Fibroblast of lung (primary cell): ENCODE data around the gene RNF128.

Experiments used
- EZH2 ChIP-seq: IDR thresholded peaks from 2 replicates; pipeline ENCODE4 v1.5.1; 2012; ENCODE audit warnings: low read length, control low read depth, mild to moderate bottlenecking; ENCODE audit errors: missing control alignments
- TF ChIP-seq, protein P1 (sequence below), 2 donors: IDR thresholded peaks in 1 of 2; conservative IDR thresholded peaks in 1 of 2; 1 replicate in 1 of 2; 2 replicates in 1 of 2; pipeline ENCODE4 v1.5.1; 2011 to 2012; ENCODE audit warnings: low read length in 2 of 2, control low read depth in 1 of 2, inconsistent platforms in 1 of 2, low read depth in 1 of 2, mild to moderate bottlenecking in 1 of 2

DNA sequence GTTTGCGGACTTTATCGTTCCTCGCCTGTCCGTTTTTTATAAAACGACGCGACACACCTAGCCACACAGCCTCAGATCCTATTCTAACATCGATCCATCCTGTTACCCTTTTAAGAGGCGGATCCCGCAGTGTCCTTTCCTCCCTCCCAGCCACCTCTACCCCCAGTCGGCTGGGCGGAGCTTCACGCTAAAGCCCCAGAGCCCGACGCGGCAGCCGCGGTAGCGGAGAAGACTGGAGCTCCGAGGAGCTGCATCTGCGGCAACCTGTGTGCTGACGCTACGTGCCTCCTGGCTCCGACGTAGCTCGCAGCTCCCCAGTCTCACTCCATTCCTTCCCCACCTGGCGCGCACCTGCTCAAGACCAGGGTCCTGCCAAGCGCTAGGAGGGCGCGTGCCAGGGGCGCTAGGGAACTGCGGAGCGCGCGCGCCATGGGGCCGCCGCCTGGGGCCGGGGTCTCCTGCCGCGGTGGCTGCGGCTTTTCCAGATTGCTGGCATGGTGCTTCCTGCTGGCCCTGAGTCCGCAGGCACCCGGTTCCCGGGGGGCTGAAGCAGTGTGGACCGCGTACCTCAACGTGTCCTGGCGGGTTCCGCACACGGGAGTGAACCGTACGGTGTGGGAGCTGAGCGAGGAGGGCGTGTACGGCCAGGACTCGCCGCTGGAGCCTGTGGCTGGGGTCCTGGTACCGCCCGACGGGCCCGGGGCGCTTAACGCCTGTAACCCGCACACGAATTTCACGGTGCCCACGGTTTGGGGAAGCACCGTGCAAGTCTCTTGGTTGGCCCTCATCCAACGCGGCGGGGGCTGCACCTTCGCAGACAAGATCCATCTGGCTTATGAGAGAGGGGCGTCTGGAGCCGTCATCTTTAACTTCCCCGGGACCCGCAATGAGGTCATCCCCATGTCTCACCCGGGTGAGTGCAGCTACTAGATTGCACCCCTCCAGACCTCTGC lies at the start of gene RNF128:
- TF ChIP-seq, protein P1, sequence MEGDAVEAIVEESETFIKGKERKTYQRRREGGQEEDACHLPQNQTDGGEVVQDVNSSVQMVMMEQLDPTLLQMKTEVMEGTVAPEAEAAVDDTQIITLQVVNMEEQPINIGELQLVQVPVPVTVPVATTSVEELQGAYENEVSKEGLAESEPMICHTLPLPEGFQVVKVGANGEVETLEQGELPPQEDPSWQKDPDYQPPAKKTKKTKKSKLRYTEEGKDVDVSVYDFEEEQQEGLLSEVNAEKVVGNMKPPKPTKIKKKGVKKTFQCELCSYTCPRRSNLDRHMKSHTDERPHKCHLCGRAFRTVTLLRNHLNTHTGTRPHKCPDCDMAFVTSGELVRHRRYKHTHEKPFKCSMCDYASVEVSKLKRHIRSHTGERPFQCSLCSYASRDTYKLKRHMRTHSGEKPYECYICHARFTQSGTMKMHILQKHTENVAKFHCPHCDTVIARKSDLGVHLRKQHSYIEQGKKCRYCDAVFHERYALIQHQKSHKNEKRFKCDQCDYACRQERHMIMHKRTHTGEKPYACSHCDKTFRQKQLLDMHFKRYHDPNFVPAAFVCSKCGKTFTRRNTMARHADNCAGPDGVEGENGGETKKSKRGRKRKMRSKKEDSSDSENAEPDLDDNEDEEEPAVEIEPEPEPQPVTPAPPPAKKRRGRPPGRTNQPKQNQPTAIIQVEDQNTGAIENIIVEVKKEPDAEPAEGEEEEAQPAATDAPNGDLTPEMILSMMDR (conservative IDR thresholded peaks at IDR 0.05 in 1 of 2, IDR thresholded peaks at IDR 0.05 in 1 of 2; ENCODE audit: low read depth in 1 of 2, low read length in 2 of 2): no peak
- TF ChIP-seq EZH2: no peak
